HL-60 (cell line): ENCODE measurements around the gene C2CD4C.

Experiments used
- GABPA ChIP-seq: IDR thresholded peaks from 2 replicates; pipeline ENCODE4 v1.6.1; 2012; ENCODE audit warnings: low read depth
- POLR2AphosphoS5 ChIP-seq: IDR thresholded peaks from 2 replicates; pipeline ENCODE4 v1.6.1; 2012; ENCODE audit warnings: low read depth
- REST ChIP-seq: IDR thresholded peaks from 2 replicates; pipeline ENCODE4 v1.6.1; 2012; ENCODE audit warnings: low read depth; ENCODE audit not compliant: insufficient replicate concordance
- TF ChIP-seq, protein P1 (sequence below): IDR thresholded peaks from one replicate; pipeline ENCODE4 v1.5.1; 2011; ENCODE audit warnings: low read length, control low read depth, inconsistent platforms; ENCODE audit not compliant: insufficient read depth

- TF ChIP-seq, protein P1, sequence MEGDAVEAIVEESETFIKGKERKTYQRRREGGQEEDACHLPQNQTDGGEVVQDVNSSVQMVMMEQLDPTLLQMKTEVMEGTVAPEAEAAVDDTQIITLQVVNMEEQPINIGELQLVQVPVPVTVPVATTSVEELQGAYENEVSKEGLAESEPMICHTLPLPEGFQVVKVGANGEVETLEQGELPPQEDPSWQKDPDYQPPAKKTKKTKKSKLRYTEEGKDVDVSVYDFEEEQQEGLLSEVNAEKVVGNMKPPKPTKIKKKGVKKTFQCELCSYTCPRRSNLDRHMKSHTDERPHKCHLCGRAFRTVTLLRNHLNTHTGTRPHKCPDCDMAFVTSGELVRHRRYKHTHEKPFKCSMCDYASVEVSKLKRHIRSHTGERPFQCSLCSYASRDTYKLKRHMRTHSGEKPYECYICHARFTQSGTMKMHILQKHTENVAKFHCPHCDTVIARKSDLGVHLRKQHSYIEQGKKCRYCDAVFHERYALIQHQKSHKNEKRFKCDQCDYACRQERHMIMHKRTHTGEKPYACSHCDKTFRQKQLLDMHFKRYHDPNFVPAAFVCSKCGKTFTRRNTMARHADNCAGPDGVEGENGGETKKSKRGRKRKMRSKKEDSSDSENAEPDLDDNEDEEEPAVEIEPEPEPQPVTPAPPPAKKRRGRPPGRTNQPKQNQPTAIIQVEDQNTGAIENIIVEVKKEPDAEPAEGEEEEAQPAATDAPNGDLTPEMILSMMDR = no peak
- no peak for TF ChIP-seq POLR2AphosphoS5
- no peak for TF ChIP-seq GABPA
- TF ChIP-seq REST = no peak
Observed at GRCh38 chr19:398719-399118, 10.2 kb downstream of the C2CD4C start.
